ENCODE data around the gene KDM7A.

KDM7A gene

DNA sequence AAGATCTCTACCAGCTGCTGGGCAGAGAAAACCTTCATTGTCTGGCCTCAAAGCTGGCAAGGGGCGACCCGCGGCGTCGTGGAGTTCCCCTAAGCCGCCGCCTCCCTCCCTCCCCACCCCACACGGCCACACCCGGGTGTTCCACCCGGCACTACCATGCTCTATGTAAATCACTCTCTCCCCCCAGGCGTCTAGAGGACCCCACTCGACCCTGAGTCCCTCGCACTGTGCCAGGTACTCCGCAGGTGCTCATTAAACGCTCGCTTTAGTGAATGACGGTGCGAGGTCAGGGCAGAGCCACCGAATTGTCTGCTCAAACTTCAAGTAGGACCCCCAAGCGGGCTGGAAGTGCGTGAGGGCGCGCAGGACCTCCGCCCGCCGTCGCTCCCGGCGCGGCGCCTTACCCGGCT lies 114.7 kb downstream of the KDM7A start:
- Histone ChIP-seq H3K4me1 (ENCODE audit: control insufficient read depth, insufficient read depth, low read length) (0 out of 2 replicates have a peak, but pooled peaks cover 2% of the 10 kb centered on the region), H3K27ac (ENCODE audit: low read depth, low read length) (no peak overlapping the region), H3K9me3 (ENCODE audit: control insufficient read depth, insufficient read depth, low read length) (peaks cover 4% of the 10 kb centered on the region; the same call in 1 of the 2 replicates), H3K27me3 (ENCODE audit: control insufficient read depth, insufficient read depth, low read length) (peaks cover 28% of the 10 kb centered on the region), H3K4me3 (ENCODE audit: low read depth, low read length) (peak overlapping the region; percentile 71), H3K9ac (ENCODE audit: low read depth, low read length) (peak overlapping the region; percentile 78; the same call in 1 of the 2 replicates), H3K36me3 (ENCODE audit: control insufficient read depth, insufficient read depth, low read length) (no peaks in the 10 kb centered on the region)

- Histone ChIP-seq H3K9me3 (ENCODE audit: control insufficient read depth, insufficient read depth, low read length) (no peaks in the 10 kb centered on the region), H3K27me3 (ENCODE audit: control insufficient read depth, insufficient read depth, low read length) (peaks cover 28% of the 10 kb centered on the region), H3K36me3 (ENCODE audit: control insufficient read depth, insufficient read depth, low read length) (peaks cover 2% of the 10 kb centered on the region; the same call in 1 of the 2 replicates), H3K4me1 (ENCODE audit: control insufficient read depth, insufficient read depth, low read length) (0 out of 2 replicates have a peak, but pooled peaks cover 2% of the 10 kb centered on the region), H3K4me3 (ENCODE audit: low read depth, low read length) (no peak overlapping the region; the same call in 1 of the 2 replicates), H3K9ac (ENCODE audit: low read depth, low read length) (no peak overlapping the region), H3K27ac (ENCODE audit: low read depth, low read length) (no peak overlapping the region)
Measured at GRCh38 chr7:140061607-140061930, 115.2 kb downstream of the KDM7A start.

DNA sequence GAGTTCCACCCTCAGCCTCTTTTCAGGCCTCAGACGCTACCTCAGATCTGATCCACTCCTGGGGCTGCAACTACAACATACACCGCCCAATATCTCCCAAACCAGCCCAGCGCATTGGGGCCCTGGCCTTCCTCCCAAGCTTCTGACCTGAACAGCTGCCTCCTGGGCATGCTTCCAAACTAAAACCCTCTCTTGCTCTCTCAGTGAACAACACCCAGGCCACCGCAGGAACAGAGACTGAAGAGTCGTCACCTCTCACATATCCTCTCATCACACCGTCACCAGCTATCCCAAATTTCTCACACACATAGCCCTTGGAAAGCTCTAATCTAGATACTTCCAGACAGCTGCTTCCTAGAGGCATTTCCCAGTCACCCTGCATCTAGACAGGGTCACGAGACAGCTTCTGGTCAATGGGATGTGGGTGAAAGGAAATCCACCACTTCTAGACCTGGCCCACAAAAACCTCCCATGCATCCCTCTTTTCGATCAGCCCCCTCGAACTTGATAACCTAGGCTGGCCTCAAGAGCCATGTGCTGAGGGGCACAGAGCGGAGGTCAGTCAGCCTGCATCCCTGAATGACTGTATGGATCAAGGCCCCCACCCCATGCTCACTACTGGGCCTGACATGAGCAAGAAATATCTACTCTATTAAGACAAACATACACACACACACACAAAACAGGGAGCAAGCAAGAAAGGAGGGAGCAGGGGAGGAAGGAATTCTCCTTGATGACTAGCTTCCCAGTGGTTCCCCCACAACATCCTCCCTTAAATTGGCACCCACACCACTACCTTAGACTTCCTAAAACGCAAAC lies 115.8 kb downstream of the KDM7A start:
- H3K36me3 ChIP-seq (ENCODE audit: control insufficient read depth, insufficient read depth, low read length): peaks cover 3% of the 10 kb centered on the region; the same call in 1 of the 2 replicates
- H3K4me1 ChIP-seq (ENCODE audit: control insufficient read depth, insufficient read depth, low read length): 0 out of 2 replicates have a peak, but pooled peaks cover 2% of the 10 kb centered on the region
- H3K27me3 ChIP-seq (ENCODE audit: control insufficient read depth, insufficient read depth, low read length): peaks cover 28% of the 10 kb centered on the region
- H3K9ac ChIP-seq (ENCODE audit: low read depth, low read length): no peak overlapping the region
- H3K27ac ChIP-seq (ENCODE audit: low read depth, low read length): no peak overlapping the region
- no peak overlapping the region for H3K4me3 ChIP-seq (ENCODE audit: low read depth, low read length)
- H3K9me3 ChIP-seq (ENCODE audit: control insufficient read depth, insufficient read depth, low read length): no peaks in the 10 kb centered on the region

GRCh38 chr7:140060243-140060630 lies 116.5 kb downstream of the KDM7A start:
- H3K9me3 ChIP-seq (ENCODE audit: control insufficient read depth, insufficient read depth, low read length): no peaks in the 10 kb centered on the region
- no peak overlapping the region for H3K27ac ChIP-seq (ENCODE audit: low read depth, low read length)
- H3K36me3 ChIP-seq (ENCODE audit: control insufficient read depth, insufficient read depth, low read length): peaks cover 3% of the 10 kb centered on the region; the same call in 1 of the 2 replicates
- no peak overlapping the region for H3K9ac ChIP-seq (ENCODE audit: low read depth, low read length)
- no peaks in the 10 kb centered on the region for H3K4me1 ChIP-seq (ENCODE audit: control insufficient read depth, insufficient read depth, low read length)
- H3K27me3 ChIP-seq (ENCODE audit: control insufficient read depth, insufficient read depth, low read length): peaks cover 28% of the 10 kb centered on the region
- no peak overlapping the region for H3K4me3 ChIP-seq (ENCODE audit: low read depth, low read length)

DNA sequence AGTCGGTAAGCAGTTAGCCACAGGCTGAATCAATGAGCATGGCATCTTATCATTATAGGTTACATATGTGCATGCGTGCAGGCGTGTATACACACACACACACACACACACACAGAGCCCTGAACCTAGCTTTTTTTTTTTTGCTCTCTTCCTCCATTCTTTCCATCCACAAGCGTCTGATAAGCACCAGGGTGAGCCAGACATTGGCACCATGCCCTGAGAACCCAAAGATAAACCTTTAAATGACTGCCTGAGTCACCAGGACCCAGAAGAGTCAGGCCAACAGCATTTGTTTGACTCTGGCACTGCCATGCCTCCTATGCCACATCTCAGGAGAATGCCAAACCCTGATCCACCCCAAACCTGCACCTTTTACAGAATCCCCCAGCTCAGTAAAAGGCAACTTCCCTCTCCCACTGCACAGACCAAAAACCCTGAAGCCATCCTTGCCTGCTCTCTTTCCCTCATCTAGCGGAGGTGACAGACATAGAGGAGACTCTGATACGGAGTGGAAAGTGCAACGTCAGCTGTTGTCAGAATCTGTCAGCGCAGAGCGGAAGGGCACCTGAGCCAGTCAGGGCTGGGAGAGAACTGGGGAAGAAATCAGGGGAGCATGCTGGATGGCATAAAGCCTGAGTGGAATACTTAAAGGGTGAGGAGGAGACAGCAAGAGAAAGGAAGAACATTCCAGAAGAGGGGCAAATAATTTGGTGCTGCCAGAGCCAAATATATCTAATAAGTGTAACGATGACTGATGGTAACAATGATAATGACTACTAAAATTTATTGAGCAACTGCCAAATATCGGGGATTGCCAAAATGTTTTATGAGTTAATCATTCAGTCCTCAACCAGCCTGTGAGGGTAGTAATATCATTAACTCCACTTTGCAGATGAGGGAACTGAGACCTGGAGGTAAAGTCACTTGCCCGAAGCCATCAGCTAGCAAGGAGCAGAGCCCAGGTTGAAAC lies 117.2 kb downstream of the KDM7A start:
- peaks cover 3% of the 10 kb centered on the region; the same call in 1 of the 2 replicates for H3K36me3 ChIP-seq (ENCODE audit: control insufficient read depth, insufficient read depth, low read length)
- no peak overlapping the region for H3K27ac ChIP-seq (ENCODE audit: low read depth, low read length)
- no peaks in the 10 kb centered on the region for H3K9me3 ChIP-seq (ENCODE audit: control insufficient read depth, insufficient read depth, low read length)
- peaks cover 28% of the 10 kb centered on the region for H3K27me3 ChIP-seq (ENCODE audit: control insufficient read depth, insufficient read depth, low read length)
- no peak overlapping the region for H3K4me3 ChIP-seq (ENCODE audit: low read depth, low read length)
- H3K4me1 ChIP-seq (ENCODE audit: control insufficient read depth, insufficient read depth, low read length): no peaks in the 10 kb centered on the region
- H3K9ac ChIP-seq (ENCODE audit: low read depth, low read length): no peak overlapping the region

- no peak overlapping the region for H3K27ac ChIP-seq (ENCODE audit: low read depth, low read length)
- H3K4me3 ChIP-seq (ENCODE audit: low read depth, low read length): no peak overlapping the region
- H3K36me3 ChIP-seq (ENCODE audit: control insufficient read depth, insufficient read depth, low read length): peaks cover 3% of the 10 kb centered on the region; the same call in 1 of the 2 replicates
- no peak overlapping the region for H3K9ac ChIP-seq (ENCODE audit: low read depth, low read length)
- no peaks in the 10 kb centered on the region for H3K4me1 ChIP-seq (ENCODE audit: control insufficient read depth, insufficient read depth, low read length)
- H3K9me3 ChIP-seq (ENCODE audit: control insufficient read depth, insufficient read depth, low read length): no peaks in the 10 kb centered on the region
- H3K27me3 ChIP-seq (ENCODE audit: control insufficient read depth, insufficient read depth, low read length): peaks cover 19% of the 10 kb centered on the region
Measured at GRCh38 chr7:140058517-140058916, 118.3 kb downstream of the KDM7A start.

GRCh38 chr7:140057143-140057535 lies 119.6 kb downstream of the KDM7A start:
- Histone ChIP-seq H3K27ac (ENCODE audit: low read depth, low read length) (no peak overlapping the region), H3K4me1 (ENCODE audit: control insufficient read depth, insufficient read depth, low read length) (no peaks in the 10 kb centered on the region), H3K36me3 (ENCODE audit: control insufficient read depth, insufficient read depth, low read length) (peaks cover 3% of the 10 kb centered on the region; the same call in 1 of the 2 replicates), H3K9ac (ENCODE audit: low read depth, low read length) (no peak overlapping the region), H3K27me3 (ENCODE audit: control insufficient read depth, insufficient read depth, low read length) (peaks cover 9% of the 10 kb centered on the region), H3K4me3 (ENCODE audit: low read depth, low read length) (no peak overlapping the region), H3K9me3 (ENCODE audit: control insufficient read depth, insufficient read depth, low read length) (no peaks in the 10 kb centered on the region)

DNA sequence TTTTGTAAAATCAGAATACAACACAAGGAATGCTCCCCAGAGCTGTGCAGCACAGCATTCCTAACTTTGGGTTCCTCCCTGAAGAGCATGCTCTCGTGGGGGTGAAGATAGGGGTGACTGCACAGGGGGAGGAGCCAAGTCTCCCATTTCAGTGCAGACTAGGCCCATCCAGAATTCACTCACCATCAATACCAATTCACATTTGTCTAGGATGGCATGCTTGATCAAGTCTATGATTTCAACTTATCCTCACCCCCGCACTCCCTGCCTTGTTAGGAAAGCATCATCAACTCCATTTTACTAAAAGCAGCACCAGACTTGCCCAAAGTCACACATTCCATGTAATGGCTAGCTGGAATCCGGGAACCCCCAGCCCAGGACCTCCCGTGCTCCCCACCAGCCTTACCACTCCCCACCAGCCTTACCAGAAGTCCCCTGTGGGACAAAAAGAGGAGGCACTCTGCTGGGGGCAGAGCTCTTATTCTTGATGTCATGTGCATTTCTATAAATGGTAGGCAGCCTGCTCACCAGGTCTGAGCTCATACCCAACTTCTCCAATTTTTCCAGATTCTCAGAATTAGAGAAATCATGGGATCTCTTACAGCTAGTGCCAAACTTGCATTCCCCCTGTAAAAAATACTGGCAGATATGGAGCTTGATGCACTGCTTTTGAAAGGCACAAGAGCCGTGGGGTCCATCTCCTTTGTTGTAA lies 120.2 kb downstream of the KDM7A start:
- Histone ChIP-seq H3K9me3 (ENCODE audit: control insufficient read depth, insufficient read depth, low read length) (no peaks in the 10 kb centered on the region), H3K9ac (ENCODE audit: low read depth, low read length) (no peak overlapping the region), H3K27ac (ENCODE audit: low read depth, low read length) (no peak overlapping the region), H3K4me3 (ENCODE audit: low read depth, low read length) (no peak overlapping the region), H3K4me1 (ENCODE audit: control insufficient read depth, insufficient read depth, low read length) (no peaks in the 10 kb centered on the region), H3K27me3 (ENCODE audit: control insufficient read depth, insufficient read depth, low read length) (peaks cover 4% of the 10 kb centered on the region), H3K36me3 (ENCODE audit: control insufficient read depth, insufficient read depth, low read length) (peaks cover 3% of the 10 kb centered on the region; the same call in 1 of the 2 replicates)

DNA sequence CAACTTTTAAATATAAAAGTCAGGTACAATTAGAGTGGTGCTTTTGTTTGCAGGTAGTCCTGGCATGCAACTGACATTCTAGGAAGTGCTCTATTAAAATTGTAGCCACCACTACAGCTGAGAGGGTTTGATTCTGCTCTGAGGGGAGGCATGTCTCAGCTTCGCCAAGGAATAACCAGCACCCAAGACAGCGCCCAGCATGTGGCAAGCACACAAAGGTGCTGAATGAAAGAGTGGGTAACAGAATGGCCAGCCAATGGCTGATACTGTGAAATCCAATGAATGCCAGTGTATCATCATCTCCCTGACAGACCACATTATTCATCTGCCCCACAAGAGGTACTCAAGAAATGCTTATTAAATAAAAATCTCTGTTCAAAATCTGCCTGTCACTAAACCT lies 121.0 kb downstream of the KDM7A start:
- Histone ChIP-seq H3K9ac (ENCODE audit: low read depth, low read length) (no peak overlapping the region), H3K4me3 (ENCODE audit: low read depth, low read length) (no peak overlapping the region), H3K4me1 (ENCODE audit: control insufficient read depth, insufficient read depth, low read length) (no peaks in the 10 kb centered on the region), H3K27ac (ENCODE audit: low read depth, low read length) (no peak overlapping the region), H3K27me3 (ENCODE audit: control insufficient read depth, insufficient read depth, low read length) (no peaks in the 10 kb centered on the region), H3K36me3 (ENCODE audit: control insufficient read depth, insufficient read depth, low read length) (peaks cover 3% of the 10 kb centered on the region; the same call in 1 of the 2 replicates), H3K9me3 (ENCODE audit: control insufficient read depth, insufficient read depth, low read length) (no peaks in the 10 kb centered on the region)

DNA sequence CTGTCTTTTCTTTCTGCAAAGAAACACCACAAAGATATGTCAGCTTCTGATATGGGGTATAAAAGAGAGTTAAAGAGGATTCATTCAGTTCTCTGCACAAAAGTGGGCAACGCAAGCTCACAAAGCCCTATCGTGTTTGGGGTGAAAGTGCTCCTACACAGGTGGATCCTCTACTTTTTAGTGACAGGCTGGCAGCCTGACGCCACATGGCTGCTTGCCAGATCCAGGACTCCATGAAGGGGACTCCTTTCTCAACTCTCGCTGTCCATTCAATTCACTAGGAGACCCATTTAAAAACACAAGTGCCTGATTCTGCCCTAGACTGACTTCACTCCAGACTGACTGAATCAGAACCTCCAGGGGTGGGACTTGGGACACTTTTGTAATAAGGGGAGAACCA lies 122.0 kb downstream of the KDM7A start:
- Histone ChIP-seq H3K9me3 (ENCODE audit: control insufficient read depth, insufficient read depth, low read length) (no peaks in the 10 kb centered on the region), H3K27ac (ENCODE audit: low read depth, low read length) (no peak overlapping the region), H3K27me3 (ENCODE audit: control insufficient read depth, insufficient read depth, low read length) (no peaks in the 10 kb centered on the region), H3K36me3 (ENCODE audit: control insufficient read depth, insufficient read depth, low read length) (peaks cover 3% of the 10 kb centered on the region; the same call in 1 of the 2 replicates), H3K9ac (ENCODE audit: low read depth, low read length) (no peak overlapping the region), H3K4me3 (ENCODE audit: low read depth, low read length) (no peak overlapping the region), H3K4me1 (ENCODE audit: control insufficient read depth, insufficient read depth, low read length) (no peaks in the 10 kb centered on the region)

All from HUES48 (cell line).